Upper lobe of left lung (tissue), 6 donors: Measurements from ENCODE around the gene RASGEF1C. TPM values are rescaled to one million over a fixed set of nuclear protein-coding genes. Genes with fewer than 3 reads are reported as not detected.

ENCODE experiments used
- ATAC-seq, 2 donors: fragments of 200-7000 bp; cut with Tn5 transposase; one replicate each; pipeline ENCODE4 v1.9.1; 2022; ENCODE audit warnings: mild to moderate bottlenecking in 2 of 2, moderate library complexity in 2 of 2; ENCODE audit not compliant: low FRiP score in 2 of 2
- DNase-seq, 2 donors: peaks; one replicate each; pipeline ENCODE4 v3.0.0-alpha.2; 2019 to 2020
- H3K27ac ChIP-seq, 4 donors: fragments of 200-600 bp; sonication (generic); one replicate each; pipeline ENCODE4 v1.5.1; 2016 to 2019
- H3K27me3 ChIP-seq, 4 donors: fragments of 200-600 bp; sonication (generic); one replicate each; pipeline ENCODE4 v1.5.1; 2017 to 2019
- H3K36me3 ChIP-seq, 4 donors: fragments of 200-600 bp; sonication (generic); one replicate each; pipeline ENCODE4 v1.5.1; 2016 to 2019
- H3K4me1 ChIP-seq, 4 donors: fragments of 200-600 bp; sonication (generic); one replicate each; pipeline ENCODE4 v1.5.1; 2018 to 2019
- H3K4me3 ChIP-seq, 4 donors: fragments of 200-600 bp; sonication (generic); one replicate each; pipeline ENCODE4 v1.5.1; 2017 to 2019; ENCODE audit warnings: mild to moderate bottlenecking in 2 of 4, moderate library complexity in 1 of 4
- H3K9me3 ChIP-seq, 4 donors: fragments of 200-600 bp; sonication (generic); one replicate each; pipeline ENCODE4 v1.5.1; 2018 to 2019
- EP300 ChIP-seq, 4 donors: sonication (generic); formaldehyde crosslinking; IDR thresholded peaks; one replicate each; pipeline ENCODE4 v1.5.1; 2017; ENCODE audit warnings: antibody characterized with exemption in 4 of 4, control low read depth in 2 of 4
- POLR2A ChIP-seq, 4 donors: fragments of 450-650 bp; IDR thresholded peaks; one replicate each; pipeline ENCODE4 v1.5.1; 2016 to 2017; ENCODE audit warnings: antibody characterized with exemption in 4 of 4, mild to moderate bottlenecking in 2 of 4
- POLR2AphosphoS5 ChIP-seq, 2 donors: sonication (generic); formaldehyde crosslinking; IDR thresholded peaks; one replicate each; pipeline ENCODE4 v1.5.1; 2017; ENCODE audit warnings: antibody characterized with exemption in 2 of 2
- WGBS, 2 donors: methylation state at CpG; one replicate each; pipeline ENCODE4 v1.1.5; 2017 to 2018; 5-methylcytosine and 5-hydroxymethylcytosine counted together
- total RNA-seq, 6 donors: library from RNA; depleted of rRNA in 4 of 6; stranded (reverse); fragments of >200 nt in 4 of 6; gene quantifications; one replicate each; pipeline versions ENCODE4 v1.1.0 to v1.2.1, GENCODE V29; 2016 to 2021
- TF ChIP-seq, protein P1 (sequence below), 6 experiments: fragments of 450-650 bp in 4 of 6; fragments of 200-600 bp in 2 of 6; sonication (generic) in 2 of 6; IDR thresholded peaks; one replicate each; pipeline ENCODE4 v1.5.1; 2016 to 2019; ENCODE audit warnings: antibody characterized with exemption in 6 of 6
- donor health status: DM: no; HTN: no; CAD: no; lungs with moderate emphysema.
- donor health status: DM: no; HTN: yes; CAD: no; lungs with severe emphysema.

RASGEF1C gene
- total RNA-seq, 6 donors from 2014 or later, result not detected

DNA sequence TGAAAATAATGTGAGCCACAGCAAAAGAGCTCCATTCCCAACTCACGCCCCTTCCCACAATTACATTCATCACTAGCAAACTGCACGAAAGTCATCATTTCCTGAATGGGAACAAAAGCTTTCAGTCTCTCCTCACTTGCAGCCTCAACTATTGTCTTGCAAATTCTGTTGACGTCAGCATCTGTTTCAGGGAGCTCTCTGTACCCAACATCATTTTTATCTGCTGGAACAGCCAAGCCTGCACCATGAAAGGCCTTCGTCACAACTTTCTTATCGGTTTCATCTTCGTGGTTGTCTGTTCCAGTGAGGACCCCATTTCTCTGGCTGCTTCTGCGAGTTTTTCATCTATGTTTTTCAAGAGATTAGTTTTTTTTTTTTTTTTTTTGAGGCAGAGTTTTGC, 123.2 kb downstream of the RASGEF1C start:
- ATAC-seq (no peak), DNase-seq (no peak)
- no peak for TF ChIP-seq POLR2A (IDR thresholded peaks at IDR 0.05)
- TF ChIP-seq, protein P1, sequence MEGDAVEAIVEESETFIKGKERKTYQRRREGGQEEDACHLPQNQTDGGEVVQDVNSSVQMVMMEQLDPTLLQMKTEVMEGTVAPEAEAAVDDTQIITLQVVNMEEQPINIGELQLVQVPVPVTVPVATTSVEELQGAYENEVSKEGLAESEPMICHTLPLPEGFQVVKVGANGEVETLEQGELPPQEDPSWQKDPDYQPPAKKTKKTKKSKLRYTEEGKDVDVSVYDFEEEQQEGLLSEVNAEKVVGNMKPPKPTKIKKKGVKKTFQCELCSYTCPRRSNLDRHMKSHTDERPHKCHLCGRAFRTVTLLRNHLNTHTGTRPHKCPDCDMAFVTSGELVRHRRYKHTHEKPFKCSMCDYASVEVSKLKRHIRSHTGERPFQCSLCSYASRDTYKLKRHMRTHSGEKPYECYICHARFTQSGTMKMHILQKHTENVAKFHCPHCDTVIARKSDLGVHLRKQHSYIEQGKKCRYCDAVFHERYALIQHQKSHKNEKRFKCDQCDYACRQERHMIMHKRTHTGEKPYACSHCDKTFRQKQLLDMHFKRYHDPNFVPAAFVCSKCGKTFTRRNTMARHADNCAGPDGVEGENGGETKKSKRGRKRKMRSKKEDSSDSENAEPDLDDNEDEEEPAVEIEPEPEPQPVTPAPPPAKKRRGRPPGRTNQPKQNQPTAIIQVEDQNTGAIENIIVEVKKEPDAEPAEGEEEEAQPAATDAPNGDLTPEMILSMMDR (IDR thresholded peaks at IDR 0.05), result no peak
- no peak for TF ChIP-seq POLR2AphosphoS5 (IDR thresholded peaks at IDR 0.05)
- TF ChIP-seq EP300 (IDR thresholded peaks at IDR 0.05), result no peak
- Histone ChIP-seq H3K4me1 (peaks cover 14 to 19% (median 15%) of the 10 kb centered on the region in 4 donors), H3K9me3 (no peaks in the 10 kb centered on the region), H3K27ac (no peak overlapping the region), H3K27me3 (no peaks in the 10 kb centered on the region), H3K4me3 (no peak overlapping the region), H3K36me3 (no peaks in the 10 kb centered on the region)
- WGBS, 2 donors, result 42 to 54% methylated on average over 7 of the region's 7 CpGs

DNA sequence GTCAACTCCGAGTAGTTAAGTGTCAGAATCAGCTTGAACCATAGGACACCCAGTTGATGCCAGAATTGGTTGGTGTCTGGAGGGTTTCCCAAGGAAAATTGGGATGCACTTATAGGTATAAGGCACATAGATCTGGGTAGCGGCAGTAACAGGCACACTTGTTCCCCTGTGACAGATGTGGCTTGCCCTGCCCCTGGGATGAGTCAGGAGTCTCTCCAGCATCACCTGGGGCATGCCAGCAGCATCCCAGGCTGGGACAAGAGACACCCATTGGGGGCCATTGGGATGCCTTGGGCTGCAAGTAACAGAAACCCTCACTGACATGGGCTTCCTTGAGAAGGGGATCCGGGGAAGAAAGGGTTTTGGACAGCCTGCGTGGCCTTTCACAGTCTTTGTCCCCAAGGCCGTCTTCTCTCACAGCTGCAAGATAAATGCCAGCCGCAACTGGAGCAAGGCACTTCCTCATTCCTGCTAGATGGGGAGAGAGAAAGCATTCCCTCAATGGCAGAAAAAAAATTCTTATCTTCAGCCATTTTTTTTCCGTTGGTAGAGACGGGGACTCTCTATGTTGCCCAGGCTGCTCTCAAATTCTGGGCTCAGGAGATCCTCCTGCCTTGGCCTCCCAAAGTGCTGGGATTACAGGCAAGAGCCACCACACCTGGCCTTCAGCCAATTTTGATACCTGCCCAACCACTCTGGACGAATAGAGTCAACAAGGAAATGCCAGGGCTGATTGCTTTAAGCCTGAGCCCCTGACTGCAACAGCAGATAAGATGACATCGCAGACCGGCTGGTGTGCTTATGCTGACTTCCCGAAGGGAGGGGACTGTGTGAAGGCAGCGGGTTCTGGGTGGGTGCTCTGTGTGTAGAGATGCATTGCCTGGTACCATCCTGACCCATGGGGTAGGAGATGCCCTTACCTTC, 124.1 kb downstream of the RASGEF1C start:
- peak; percentile 41 for ATAC-seq
- 19 to 24% methylated on average over 10 to 13 of the region's 13 CpGs for WGBS, 2 donors

DNA sequence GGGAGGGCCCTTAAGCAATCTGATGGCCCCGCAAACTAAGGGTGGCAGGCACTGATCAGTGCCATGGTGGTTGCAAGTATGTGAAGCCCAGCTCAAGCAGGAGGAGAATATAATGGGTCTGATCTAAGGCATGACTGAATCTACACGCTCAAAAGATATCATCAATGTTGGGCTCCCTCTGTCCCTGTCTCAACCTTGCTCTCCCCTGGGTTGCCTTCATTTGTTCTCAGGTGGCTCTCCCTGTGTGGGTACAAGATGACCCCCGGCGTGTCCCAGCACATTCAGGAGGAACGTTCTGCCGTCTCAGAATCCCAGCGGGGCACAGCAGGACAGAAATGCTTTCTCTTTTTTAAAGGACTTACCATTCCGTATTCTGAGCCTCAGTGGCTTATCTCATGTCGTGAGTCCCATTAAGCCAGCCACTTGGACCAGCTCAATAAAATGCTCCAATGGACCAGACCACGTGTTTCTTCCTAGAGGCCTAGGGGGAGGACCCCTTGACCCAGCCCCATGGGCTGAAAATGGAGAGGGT, 125.4 kb downstream of the RASGEF1C start:
- 93 to 95% methylated on average over 10 of the region's 10 CpGs for WGBS, 2 donors
- no peak for TF ChIP-seq POLR2AphosphoS5 (IDR thresholded peaks at IDR 0.05)
- TF ChIP-seq, protein P1 (IDR thresholded peaks at IDR 0.05), result no peak
- TF ChIP-seq POLR2A (IDR thresholded peaks at IDR 0.05), result no peak
- no peak for TF ChIP-seq EP300 (IDR thresholded peaks at IDR 0.05)
- Histone ChIP-seq H3K4me3 (no peak overlapping the region), H3K4me1 (peaks cover 3 to 9% (median 8%) of the 10 kb centered on the region in 4 donors), H3K27me3 (no peaks in the 10 kb centered on the region), H3K9me3 (no peaks in the 10 kb centered on the region), H3K27ac (no peak overlapping the region), H3K36me3 (no peaks in the 10 kb centered on the region)
- DNase-seq (no peak), ATAC-seq (no peak)

More for the DNA sequence above, 124.1 kb downstream of the RASGEF1C start:
- TF ChIP-seq POLR2AphosphoS5 (IDR thresholded peaks at IDR 0.05), result no peak
- TF ChIP-seq, protein P1 (IDR thresholded peaks at IDR 0.05), result no peak
- TF ChIP-seq POLR2A (IDR thresholded peaks at IDR 0.05), result no peak
- TF ChIP-seq EP300 (IDR thresholded peaks at IDR 0.05), result no peak
- no peak overlapping the region for H3K27ac ChIP-seq
- no peaks in the 10 kb centered on the region for H3K27me3 ChIP-seq
- no peak overlapping the region for H3K4me3 ChIP-seq
- no peaks in the 10 kb centered on the region for H3K36me3 ChIP-seq
- H3K9me3 ChIP-seq, result no peaks in the 10 kb centered on the region
- peak in 1 of 2 donors; percentile 80 for DNase-seq
- H3K4me1 ChIP-seq, result peaks cover 5 to 10% (median 8%) of the 10 kb centered on the region in 4 donors

DNA sequence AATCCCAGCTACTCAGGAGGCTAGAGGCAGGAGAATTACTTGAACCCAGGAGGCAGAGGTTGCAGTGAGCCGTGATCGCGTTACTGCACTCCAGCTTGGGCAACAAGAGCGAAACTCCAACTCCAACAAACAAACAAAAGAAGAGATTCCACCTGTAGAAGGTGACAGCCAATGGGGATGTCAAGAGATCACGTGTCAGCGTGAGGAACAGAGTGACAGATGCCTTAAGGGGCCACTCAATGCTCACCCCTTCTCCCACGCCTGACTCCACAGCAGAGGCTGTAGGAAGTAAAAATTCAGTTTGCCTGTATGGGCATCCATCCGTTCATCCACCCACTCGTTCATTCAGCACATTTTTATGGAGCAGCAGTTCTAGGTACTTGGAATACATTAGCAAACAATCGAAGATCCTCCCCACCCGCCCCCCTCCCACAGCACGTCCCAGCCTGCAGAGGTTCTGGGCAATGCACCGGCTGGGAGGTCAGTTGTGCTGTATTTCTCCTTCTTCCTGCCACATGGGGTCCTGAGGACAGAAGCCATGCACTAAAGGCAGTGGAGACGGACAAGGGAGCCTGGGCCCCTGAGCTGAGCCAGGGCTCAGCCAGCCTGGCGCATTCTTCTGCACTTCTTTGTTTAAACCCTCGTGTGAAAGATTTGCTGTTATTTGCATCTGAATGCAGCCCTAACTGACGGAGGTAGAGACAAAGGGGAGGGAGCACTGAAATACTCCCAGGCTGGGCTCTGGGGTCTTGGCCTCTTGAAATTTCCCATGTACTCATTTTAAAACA, 126.2 kb downstream of the RASGEF1C start:
- no peaks in the 10 kb centered on the region for H3K36me3 ChIP-seq
- DNase-seq (no peak), ATAC-seq (no peak)
- H3K27me3 ChIP-seq, result no peaks in the 10 kb centered on the region
- TF ChIP-seq POLR2A (IDR thresholded peaks at IDR 0.05), result no peak
- TF ChIP-seq, protein P1 (IDR thresholded peaks at IDR 0.05), result no peak
- TF ChIP-seq EP300 (IDR thresholded peaks at IDR 0.05), result no peak
- H3K9me3 ChIP-seq, result no peaks in the 10 kb centered on the region
- H3K4me1 ChIP-seq, result peaks cover 3 to 9% (median 8%) of the 10 kb centered on the region in 4 donors
- 69 to 74% methylated on average over 16 to 17 of the region's 17 CpGs for WGBS, 2 donors
- no peak overlapping the region for H3K27ac ChIP-seq
- no peak overlapping the region for H3K4me3 ChIP-seq
